ENCODE results near the gene TM9SF3.

TM9SF3 gene

DNA sequence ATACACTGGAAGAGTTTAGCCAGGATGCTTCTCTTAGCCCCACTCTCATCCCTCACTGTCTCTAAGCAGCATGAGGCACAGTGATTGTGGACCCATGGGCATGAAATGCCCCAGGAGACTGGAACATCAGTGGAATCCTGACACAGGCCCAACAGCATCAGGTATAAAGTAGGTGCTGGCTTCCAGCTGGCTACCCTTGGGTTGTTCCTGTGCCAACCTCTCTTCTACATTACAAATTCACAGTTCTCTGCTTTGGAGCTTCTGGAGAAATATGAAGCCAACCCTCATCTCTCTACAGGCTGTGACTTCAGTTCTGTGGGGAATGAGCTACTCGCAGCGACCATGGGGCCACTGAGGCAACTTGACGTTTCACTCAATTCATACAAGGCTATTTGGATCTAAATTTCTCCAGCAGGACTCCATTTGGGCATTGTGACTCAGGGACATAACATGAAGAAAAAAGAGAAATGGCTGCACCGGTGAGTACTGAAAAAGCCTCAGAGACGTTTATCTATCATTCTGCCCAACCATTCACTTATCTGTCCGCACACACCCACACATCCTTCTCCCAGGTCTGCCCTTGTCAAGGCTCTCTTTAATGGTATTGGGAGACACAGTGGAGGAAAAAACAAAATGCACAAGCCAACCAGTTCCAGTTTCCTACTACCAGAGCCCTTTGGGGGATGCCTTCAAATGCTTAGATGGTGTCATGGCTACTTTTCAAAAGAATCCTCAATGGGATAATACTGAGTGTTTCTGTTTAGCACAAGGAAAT is 35.4 kb upstream of the TM9SF3 start:
- H2AFZ ChIP-seq (ENCODE audit: low read length), result no peak overlapping the region

DNA sequence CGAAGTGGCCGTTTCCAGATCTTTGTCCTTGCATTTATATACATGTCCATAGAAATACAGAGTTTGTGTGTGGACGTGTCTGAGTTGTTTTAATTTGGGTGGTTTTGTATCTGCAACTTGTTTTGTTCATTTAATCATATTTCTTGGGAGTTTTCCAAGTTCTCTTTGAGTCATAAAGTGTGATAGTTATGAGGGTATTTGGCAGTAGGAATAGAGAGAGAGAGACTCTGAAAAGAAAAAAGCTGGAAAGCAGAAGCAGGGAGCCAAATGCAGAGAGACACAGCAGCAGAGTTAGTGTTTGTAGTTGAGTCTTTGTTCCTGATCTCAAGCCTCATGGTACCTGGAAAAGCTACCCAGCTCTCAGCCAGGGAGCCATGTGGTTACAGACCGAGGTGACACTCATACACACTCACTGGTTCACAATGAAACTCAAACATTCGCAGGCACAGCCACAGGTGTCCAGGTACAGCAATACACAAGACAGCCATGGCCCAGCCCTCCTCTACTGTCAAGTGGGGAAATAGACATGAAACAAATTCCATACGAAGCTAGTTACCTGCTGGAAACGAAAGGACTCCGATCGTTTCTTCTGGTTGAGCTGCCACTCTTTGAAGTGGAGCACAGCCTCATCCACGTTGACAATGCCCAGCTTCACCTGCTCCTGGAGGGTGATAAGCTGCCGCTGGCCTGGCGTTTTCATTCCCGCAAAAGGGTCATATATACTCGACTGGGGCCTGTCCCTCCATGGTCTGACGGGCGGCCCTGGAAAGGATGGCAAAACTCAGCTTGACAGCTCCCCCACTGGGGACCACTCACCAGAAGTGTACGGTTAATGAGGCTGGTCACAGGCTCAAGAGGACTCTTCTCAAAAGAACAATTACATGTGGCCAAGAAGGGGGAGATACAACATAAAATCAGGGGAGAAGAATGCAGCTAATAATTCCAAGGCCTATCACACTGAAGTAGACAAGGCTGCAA is 33.3 kb upstream of the TM9SF3 start:
- no peaks in the 10 kb centered on the region for H3K9me3 ChIP-seq (ENCODE audit: low read length)
- H3K27me3 ChIP-seq (ENCODE audit: insufficient read depth, low read length), result no peaks in the 10 kb centered on the region
- peaks cover 94% of the 10 kb centered on the region for H3K36me3 ChIP-seq (ENCODE audit: insufficient read depth, low read length)
- H3K4me1 ChIP-seq (ENCODE audit: insufficient read depth, low read length, severe bottlenecking), result no peaks in the 10 kb centered on the region
- no peak overlapping the region for H3K4me3 ChIP-seq (ENCODE audit: low read depth, low read length, poor library complexity, severe bottlenecking)
- H3F3A ChIP-seq (ENCODE audit: insufficient read depth, low read length), result no peaks in the 10 kb centered on the region
- H3K79me2 ChIP-seq (ENCODE audit: insufficient read depth, low read length), result no peaks in the 10 kb centered on the region
- H2AFZ ChIP-seq (ENCODE audit: low read length), result no peak overlapping the region
- H3K9ac ChIP-seq (ENCODE audit: low read length), result no peak overlapping the region
- H3K4me2 ChIP-seq (ENCODE audit: low read length), result no peak overlapping the region
- no peaks in the 10 kb centered on the region for H4K20me1 ChIP-seq (ENCODE audit: insufficient read depth, low read length)
- H3K9me2 ChIP-seq (ENCODE audit: low read depth, low read length), result no peaks in the 10 kb centered on the region
- TF ChIP-seq EZH2 (IDR thresholded peaks at IDR 0.05; ENCODE audit: borderline replicate concordance, low read length) (no peak), CTCF (IDR thresholded peaks at IDR 0.05; ENCODE audit: low read length) (no peak)
- no peak overlapping the region for H3K27ac ChIP-seq (ENCODE audit: low read depth, low read length, poor library complexity, severe bottlenecking)

More for the DNA sequence above, 35.4 kb upstream of the TM9SF3 start:
- no peak overlapping the region for H3K4me3 ChIP-seq (ENCODE audit: low read depth, low read length, poor library complexity, severe bottlenecking)
- no peaks in the 10 kb centered on the region for H3K9me2 ChIP-seq (ENCODE audit: low read depth, low read length)
- no peak overlapping the region for H3K9ac ChIP-seq (ENCODE audit: low read length)
- no peaks in the 10 kb centered on the region for H3K27me3 ChIP-seq (ENCODE audit: insufficient read depth, low read length)
- no peak overlapping the region for H3K4me2 ChIP-seq (ENCODE audit: low read length)
- no peak overlapping the region for H3K27ac ChIP-seq (ENCODE audit: low read depth, low read length, poor library complexity, severe bottlenecking)
- H3K9me3 ChIP-seq (ENCODE audit: low read length), result no peaks in the 10 kb centered on the region
- no peaks in the 10 kb centered on the region for H3F3A ChIP-seq (ENCODE audit: insufficient read depth, low read length)
- no peaks in the 10 kb centered on the region for H3K4me1 ChIP-seq (ENCODE audit: insufficient read depth, low read length, severe bottlenecking)
- H3K36me3 ChIP-seq (ENCODE audit: insufficient read depth, low read length), result peaks cover 94% of the 10 kb centered on the region
- no peak for TF ChIP-seq EZH2 (IDR thresholded peaks at IDR 0.05; ENCODE audit: borderline replicate concordance, low read length)
- TF ChIP-seq CTCF (IDR thresholded peaks at IDR 0.05; ENCODE audit: low read length), result no peak
- H4K20me1 ChIP-seq (ENCODE audit: insufficient read depth, low read length), result no peaks in the 10 kb centered on the region
- H3K79me2 ChIP-seq (ENCODE audit: insufficient read depth, low read length), result no peaks in the 10 kb centered on the region

DNA sequence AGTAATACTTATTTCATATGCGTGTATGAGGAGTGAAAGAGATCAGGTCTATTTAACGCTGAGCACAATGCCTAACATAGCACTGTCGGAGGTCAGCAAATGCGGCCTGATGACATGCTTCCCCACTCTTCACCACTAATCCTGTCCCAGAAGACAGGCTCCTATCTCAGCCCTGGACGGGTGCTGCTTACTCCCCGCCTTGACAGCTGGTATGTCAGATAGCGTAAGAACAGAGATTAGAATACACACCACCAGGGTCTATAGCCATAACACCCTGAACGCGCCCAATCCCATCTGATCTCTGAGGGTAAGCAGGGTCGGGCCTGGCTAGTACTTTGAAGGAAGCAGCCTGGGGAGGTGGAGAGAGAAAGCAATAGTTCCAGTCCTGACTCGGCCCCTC is 32.3 kb upstream of the TM9SF3 start:
- no peak overlapping the region for H3K4me3 ChIP-seq (ENCODE audit: low read depth, low read length, poor library complexity, severe bottlenecking)
- H2AFZ ChIP-seq (ENCODE audit: low read length), result no peak overlapping the region
- H3K27ac ChIP-seq (ENCODE audit: low read depth, low read length, poor library complexity, severe bottlenecking), result no peak overlapping the region
- H3K9me2 ChIP-seq (ENCODE audit: low read depth, low read length), result no peaks in the 10 kb centered on the region
- H4K20me1 ChIP-seq (ENCODE audit: insufficient read depth, low read length), result no peaks in the 10 kb centered on the region
- no peak overlapping the region for H3K9ac ChIP-seq (ENCODE audit: low read length)
- no peaks in the 10 kb centered on the region for H3K9me3 ChIP-seq (ENCODE audit: low read length)
- peaks cover 92% of the 10 kb centered on the region for H3K36me3 ChIP-seq (ENCODE audit: insufficient read depth, low read length)
- H3K4me2 ChIP-seq (ENCODE audit: low read length), result no peak overlapping the region
- no peaks in the 10 kb centered on the region for H3K4me1 ChIP-seq (ENCODE audit: insufficient read depth, low read length, severe bottlenecking)
- H3F3A ChIP-seq (ENCODE audit: insufficient read depth, low read length), result no peaks in the 10 kb centered on the region
- H3K27me3 ChIP-seq (ENCODE audit: insufficient read depth, low read length), result no peaks in the 10 kb centered on the region
- TF ChIP-seq EZH2 (IDR thresholded peaks at IDR 0.05; ENCODE audit: borderline replicate concordance, low read length) (no peak), CTCF (IDR thresholded peaks at IDR 0.05; ENCODE audit: low read length) (no peak)
- H3K79me2 ChIP-seq (ENCODE audit: insufficient read depth, low read length), result no peaks in the 10 kb centered on the region
